Measurements from ENCODE around the gene TMEM247.

GRCh38 chr2:46489423-46490174 is 10.2 kb downstream of the TMEM247 start:
- TF ChIP-seq POLR2A (IDR thresholded peaks at IDR 0.05), result no peak
- no peak for TF ChIP-seq CTCF (IDR thresholded peaks at IDR 0.05 in 8 of 11, conservative IDR thresholded peaks at IDR 0.05 in 3 of 11)
